Body of pancreas (tissue), 4 donors: ENCODE results near the gene TRIAP1. TPM values are rescaled to one million over a fixed set of nuclear protein-coding genes. Genes with fewer than 3 reads are reported as not detected.
"Not testable (repeated sequence)": the region's sequence is repeated elsewhere in the genome, so short reads cannot be mapped to it uniquely, and the experiment has no call there.

Source experiments
- ATAC-seq: fragments of 150-250 bp; one replicate; pipeline ENCODE4 v1.9.1; 2016
- DNase-seq, 4 donors: peaks; one replicate each; pipeline ENCODE4 v3.0.0-alpha.2; 2019
- H3K27ac ChIP-seq, 4 donors: fragments of 200-600 bp; sonication (generic); 1 replicate in 3 of 4; 2 replicates in 1 of 4; pipeline versions ENCODE4 v1.5.1 to v1.6.1; 2016 to 2019; ENCODE audit warnings: mild to moderate bottlenecking in 1 of 4, mixed read lengths in 1 of 4, moderate library complexity in 1 of 4
- H3K27me3 ChIP-seq, 2 donors: fragments of 200-600 bp; sonication (generic); one replicate each; pipeline ENCODE4 v1.6.0; 2016; ENCODE audit warnings: mild to moderate bottlenecking in 1 of 2
- H3K36me3 ChIP-seq, 2 donors: fragments of 200-600 bp; sonication (generic); replicated peaks in 1 of 2; 2 replicates each; pipeline ENCODE4 v1.5.1; 2016; ENCODE audit warnings: low read depth in 2 of 2; ENCODE audit not compliant: insufficient read depth in 1 of 2
- H3K4me1 ChIP-seq: fragments of 200-600 bp; sonication (generic); one replicate; pipeline ENCODE4 v1.6.0; 2016
- H3K4me3 ChIP-seq, 2 donors: fragments of 200-600 bp; sonication (generic); 1 replicate in 1 of 2; 2 replicates in 1 of 2; pipeline ENCODE4 v1.5.1; 2016 to 2019
- H3K9me3 ChIP-seq, 3 donors: fragments of 200-600 bp; sonication (generic); 1 replicate in 2 of 3; 2 replicates in 1 of 3; pipeline ENCODE4 v1.5.1; 2016
- POLR2A ChIP-seq, 3 donors: fragments of 450-650 bp; IDR thresholded peaks; one replicate each; pipeline ENCODE4 v1.6.1; 2016; ENCODE audit warnings: antibody characterized with exemption in 3 of 3, mild to moderate bottlenecking in 2 of 3
- WGBS, 2 donors: methylation state at CpG; one replicate each; pipeline ENCODE4 v1.1.5; 2017; 5-methylcytosine and 5-hydroxymethylcytosine counted together
- intact Hi-C: fragments of 100-400 bp; cut with DNase I; formaldehyde crosslinking; loops from one replicate; pipeline ENCODE4 v1.15.1; 2023
- total RNA-seq, 2 donors: library from RNA; depleted of rRNA; stranded (reverse); fragments of >200 nt; gene quantifications; one replicate each; pipeline ENCODE4 v1.1.0, GENCODE V29; 2016
- TF ChIP-seq, protein P1 (sequence below), 7 experiments: fragments of 450-650 bp in 4 of 7; fragments of 200-600 bp in 3 of 7; sonication (generic) in 3 of 7; IDR thresholded peaks; one replicate each; pipeline ENCODE4 v1.5.1; 2016 to 2019; ENCODE audit warnings: antibody characterized with exemption in 7 of 7

The TRIAP1 gene
- total RNA-seq, 2 donors from 2014 or later = 2.3 to 11.2 TPM

DNA sequence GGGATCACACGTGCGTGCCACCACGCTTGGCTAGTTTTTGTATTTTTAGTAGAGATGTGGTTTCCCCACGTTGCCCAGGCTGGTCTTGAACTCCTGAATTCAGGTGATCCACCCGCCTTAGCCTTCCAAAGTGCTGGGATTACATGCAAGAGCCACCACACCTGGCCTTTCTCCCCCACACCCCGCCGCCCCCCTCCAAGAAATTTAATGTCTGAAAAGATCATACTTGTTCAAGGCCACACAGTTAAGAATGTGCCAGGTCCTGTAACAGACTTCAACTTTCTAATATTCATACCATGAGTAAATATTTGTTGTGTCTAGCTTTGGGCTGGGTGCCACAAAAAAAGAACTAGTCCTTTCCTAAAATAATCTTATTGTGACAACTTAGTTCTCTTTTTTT, 9.1 kb upstream of the TRIAP1 start:
- ATAC-seq = peak; percentile 70
- no peak overlapping the region for H3K4me3 ChIP-seq
- TF ChIP-seq, protein P1, sequence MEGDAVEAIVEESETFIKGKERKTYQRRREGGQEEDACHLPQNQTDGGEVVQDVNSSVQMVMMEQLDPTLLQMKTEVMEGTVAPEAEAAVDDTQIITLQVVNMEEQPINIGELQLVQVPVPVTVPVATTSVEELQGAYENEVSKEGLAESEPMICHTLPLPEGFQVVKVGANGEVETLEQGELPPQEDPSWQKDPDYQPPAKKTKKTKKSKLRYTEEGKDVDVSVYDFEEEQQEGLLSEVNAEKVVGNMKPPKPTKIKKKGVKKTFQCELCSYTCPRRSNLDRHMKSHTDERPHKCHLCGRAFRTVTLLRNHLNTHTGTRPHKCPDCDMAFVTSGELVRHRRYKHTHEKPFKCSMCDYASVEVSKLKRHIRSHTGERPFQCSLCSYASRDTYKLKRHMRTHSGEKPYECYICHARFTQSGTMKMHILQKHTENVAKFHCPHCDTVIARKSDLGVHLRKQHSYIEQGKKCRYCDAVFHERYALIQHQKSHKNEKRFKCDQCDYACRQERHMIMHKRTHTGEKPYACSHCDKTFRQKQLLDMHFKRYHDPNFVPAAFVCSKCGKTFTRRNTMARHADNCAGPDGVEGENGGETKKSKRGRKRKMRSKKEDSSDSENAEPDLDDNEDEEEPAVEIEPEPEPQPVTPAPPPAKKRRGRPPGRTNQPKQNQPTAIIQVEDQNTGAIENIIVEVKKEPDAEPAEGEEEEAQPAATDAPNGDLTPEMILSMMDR (IDR thresholded peaks at IDR 0.05) = no peak
- peak in 1 of 3 donors; percentile 13 for TF ChIP-seq POLR2A (IDR thresholded peaks at IDR 0.05)
- H3K4me1 ChIP-seq = peaks cover 52% of the 10 kb centered on the region
- peaks cover 8 to 14% of the 10 kb centered on the region in 2 donors for H3K36me3 ChIP-seq
- DNase-seq = peak; percentile 87 to 94 (median 88)
- peak overlapping the region in 3 of 4 donors; percentile 81 to 88 (median 87) for H3K27ac ChIP-seq
- H3K27me3 ChIP-seq = no peaks in the 10 kb centered on the region
- no peaks in the 10 kb centered on the region for H3K9me3 ChIP-seq
- 39 to 42% methylated on average over 6 to 7 of the region's 7 CpGs for WGBS, 2 donors
- intact Hi-C loops = no loop called here

DNA sequence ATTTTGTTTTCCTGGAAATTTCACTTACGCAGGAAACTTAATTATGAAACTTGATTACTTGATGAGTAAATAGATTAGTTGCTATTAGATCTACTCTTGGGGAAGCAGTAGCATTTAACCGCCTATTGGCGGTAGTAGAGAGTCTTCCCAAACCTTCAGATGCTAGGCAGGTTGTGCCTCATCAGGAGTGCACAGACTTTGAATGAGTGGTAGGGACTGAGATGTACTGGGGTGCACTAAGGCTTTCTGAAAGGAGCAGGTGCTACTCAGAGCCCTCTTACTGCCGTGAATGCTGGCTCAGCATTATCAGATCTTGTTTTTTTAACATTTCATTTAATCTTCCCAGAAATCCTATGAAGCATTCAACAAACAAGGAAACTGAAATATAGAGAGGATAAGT, 7.8 kb upstream of the TRIAP1 start:
- DNase-seq (no peak), ATAC-seq (peak; percentile 10)
- no peak overlapping the region for H3K4me3 ChIP-seq
- intact Hi-C loops = no loop called here
- H3K36me3 ChIP-seq = peaks cover 4 to 7% of the 10 kb centered on the region in 2 donors
- peaks cover 62% of the 10 kb centered on the region for H3K4me1 ChIP-seq
- WGBS, 2 donors = 31 to 36% methylated on average over 4 of the region's 4 CpGs
- TF ChIP-seq POLR2A (IDR thresholded peaks at IDR 0.05) = no peak
- TF ChIP-seq, protein P1 (IDR thresholded peaks at IDR 0.05) = peak in 6 of 7 experiments; percentile 23 to 52 (median 38)
- H3K27me3 ChIP-seq = no peaks in the 10 kb centered on the region
- peak overlapping the region; percentile 32 to 88 (median 84) for H3K27ac ChIP-seq
- no peaks in the 10 kb centered on the region for H3K9me3 ChIP-seq

DNA sequence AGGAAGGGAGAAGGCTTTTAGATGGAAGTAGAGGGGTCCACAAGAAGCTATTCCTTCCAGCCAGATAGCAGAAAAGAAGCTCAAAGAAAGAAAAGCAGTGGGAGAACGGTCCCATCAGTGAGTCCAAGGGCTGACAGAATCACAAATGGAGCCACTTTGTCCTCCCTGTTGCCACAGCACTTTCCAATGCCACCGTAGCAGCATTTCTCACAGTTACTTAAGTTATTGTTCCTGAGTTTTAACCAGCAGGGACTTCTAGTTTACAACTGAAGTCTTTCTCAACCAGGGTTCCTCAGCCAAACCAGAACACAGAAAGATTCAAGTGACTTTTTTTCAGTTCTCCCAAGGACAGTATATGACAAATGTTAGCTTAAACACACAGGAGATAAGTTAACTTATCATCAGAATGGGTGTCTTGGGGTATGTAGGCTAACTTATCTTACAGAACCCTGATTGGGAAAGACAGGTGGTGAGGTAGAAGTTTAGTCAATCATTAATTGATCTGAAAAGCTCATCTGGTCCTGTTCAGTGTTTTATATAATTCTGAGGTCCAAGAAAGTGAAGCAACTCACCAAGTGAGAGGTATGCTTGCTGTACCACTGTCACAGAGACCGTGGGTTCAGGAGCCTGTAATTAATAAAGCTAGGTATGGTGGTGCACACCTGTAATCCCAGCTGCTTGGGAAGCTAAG, 7.0 kb upstream of the TRIAP1 start:
- peak; percentile 80 for ATAC-seq
- Histone ChIP-seq H3K27me3 (no peaks in the 10 kb centered on the region), H3K27ac (peak overlapping the region; percentile 72 to 88 (median 84)), H3K9me3 (no peaks in the 10 kb centered on the region), H3K4me1 (peaks cover 70% of the 10 kb centered on the region), H3K36me3 (no peaks in the 10 kb centered on the region), H3K4me3 (no peak overlapping the region)
- TF ChIP-seq POLR2A (IDR thresholded peaks at IDR 0.05) = peak in 2 of 3 donors; percentile 33 to 39
- TF ChIP-seq, protein P1 (IDR thresholded peaks at IDR 0.05) = no peak
- 29 to 31% methylated on average over 3 of the region's 3 CpGs for WGBS, 2 donors
- intact Hi-C loops = no loop called here
- peak; percentile 46 to 73 (median 52) for DNase-seq

DNA sequence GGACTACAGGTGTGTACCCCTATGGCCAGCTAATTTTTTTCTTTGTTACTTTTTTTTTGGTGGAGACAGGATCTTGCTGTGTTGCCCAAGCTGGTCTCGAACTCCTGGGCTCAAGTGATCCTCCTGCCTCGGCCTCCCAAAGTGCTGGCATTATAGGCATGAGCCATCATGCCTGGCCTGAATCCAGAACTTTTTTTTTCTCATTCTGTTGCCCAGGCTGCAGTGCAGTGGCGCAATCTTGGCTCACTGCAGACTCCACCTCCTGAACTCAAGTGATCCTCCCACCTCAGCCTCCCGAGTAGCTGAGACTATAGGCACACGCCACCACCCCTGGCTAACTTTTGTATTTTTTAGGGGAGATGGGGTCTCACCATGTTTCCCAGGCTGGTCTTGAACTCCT, 6.3 kb upstream of the TRIAP1 start:
- H3K36me3 ChIP-seq, H3K4me3 ChIP-seq, intact Hi-C loops, H3K27me3 ChIP-seq, H3K9me3 ChIP-seq: not testable (repeated sequence)
- DNase-seq (peak; percentile 67 to 84 (median 78)), ATAC-seq (peak; percentile 45)
- WGBS, 2 donors = 32 to 38% methylated on average over 5 of the region's 5 CpGs
- Histone ChIP-seq H3K4me1 (peaks cover 77% of the 10 kb centered on the region), H3K27ac (peak overlapping the region; percentile 72 to 88 (median 84))

DNA sequence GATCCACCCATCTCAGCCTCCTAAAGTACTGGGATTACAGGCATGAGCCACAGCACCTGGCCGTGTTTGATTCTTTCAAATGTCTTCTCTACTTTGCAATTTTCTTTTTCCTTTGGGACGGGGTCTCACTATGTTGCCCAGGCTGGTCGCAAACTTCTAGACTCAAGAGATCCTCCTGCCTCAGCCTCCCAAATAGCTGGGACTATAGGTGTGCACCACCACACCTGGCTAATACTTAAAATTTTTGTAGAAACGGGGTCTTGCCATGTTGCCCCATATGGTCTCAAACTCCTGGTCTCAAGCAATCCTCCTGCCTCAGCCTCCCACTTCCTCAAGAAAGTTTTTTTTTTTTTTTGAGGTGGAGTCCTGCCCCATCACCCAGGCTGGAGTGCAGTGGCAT, 1.8 kb upstream of the TRIAP1 start:
- H3K9me3 ChIP-seq = no peaks in the 10 kb centered on the region
- H3K36me3 ChIP-seq = peaks cover 0 to 1% of the 10 kb centered on the region in 2 donors
- WGBS, 2 donors = 88 to 97% methylated on average over 4 of the region's 4 CpGs
- H3K27ac ChIP-seq = peak overlapping the region in 1 of 4 donors; percentile 94
- TF ChIP-seq, protein P1 (IDR thresholded peaks at IDR 0.05) = no peak
- TF ChIP-seq POLR2A (IDR thresholded peaks at IDR 0.05) = no peak
- no peaks in the 10 kb centered on the region for H3K27me3 ChIP-seq
- intact Hi-C loops = no loop called here
- H3K4me3 ChIP-seq = no peak overlapping the region
- ATAC-seq (no peak), DNase-seq (no peak)
- peaks cover 58% of the 10 kb centered on the region for H3K4me1 ChIP-seq

DNA sequence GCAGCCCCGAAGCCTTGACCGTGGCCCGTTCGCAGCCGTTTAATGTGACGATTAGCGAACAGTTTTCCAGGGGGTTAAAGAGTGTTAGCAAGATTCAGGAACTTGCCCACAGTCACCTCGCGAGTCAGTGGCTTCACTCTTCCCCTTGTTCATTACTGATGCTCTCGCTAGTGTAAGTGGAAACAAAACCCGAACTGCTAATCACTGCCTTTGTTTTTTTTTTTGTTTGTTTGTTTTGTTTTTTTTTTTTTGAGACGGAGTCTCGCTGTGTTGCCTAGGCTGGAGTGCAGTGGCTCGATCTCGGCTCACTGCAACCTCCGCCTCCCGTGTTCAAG, 627 bp upstream of the TRIAP1 start:
- ATAC-seq = not testable (repeated sequence)

More for the DNA sequence above, 627 bp upstream of the TRIAP1 start:
- DNase-seq, intact Hi-C loops, H3K9me3 ChIP-seq, H3K36me3 ChIP-seq, H3K27me3 ChIP-seq: not testable (repeated sequence)
- Histone ChIP-seq H3K4me3 (peak overlapping the region; percentile 60 to 84), H3K27ac (peak overlapping the region; percentile 79 to 94 (median 86)), H3K4me1 (peaks cover 46% of the 10 kb centered on the region)
- 3 to 7% methylated on average over 14 to 17 of the region's 17 CpGs for WGBS, 2 donors
